Measurements from ENCODE around the gene PTPRM.

The PTPRM gene

DNA sequence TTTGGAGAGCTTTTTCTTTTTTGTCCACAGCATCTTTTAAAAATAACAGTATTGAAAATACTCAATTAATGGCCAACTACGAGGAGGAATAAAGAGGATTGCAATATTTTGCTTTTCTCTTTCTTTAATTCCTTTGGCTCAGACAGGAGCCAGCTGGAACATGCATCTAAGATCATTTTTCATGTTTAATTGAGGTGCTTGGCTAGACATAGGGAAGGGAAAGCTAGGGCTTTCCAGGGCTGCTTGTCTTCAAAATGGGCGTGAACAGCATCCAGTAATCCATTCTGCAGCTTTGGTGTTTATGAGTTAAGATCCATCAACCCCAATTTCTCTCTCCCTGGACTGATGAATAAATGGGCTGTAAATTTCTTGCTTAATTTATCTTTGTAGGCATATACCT, 323.0 kb downstream of the PTPRM start:
- no peaks in the 10 kb centered on the region for H3K9me3 ChIP-seq (ENCODE audit: control insufficient read depth, low read length)
- no peak overlapping the region for H3K27ac ChIP-seq (ENCODE audit: low read depth, low read length, severe bottlenecking)
- no peak overlapping the region for H3K4me3 ChIP-seq (ENCODE audit: extremely low read depth, insufficient read depth, low read length, poor library complexity, severe bottlenecking)
- WGBS, 2 experiments (ENCODE audit: insufficient coverage in 2 of 2) = 80 to 100% methylated on average over 1 of the region's 2 CpGs
- H3K4me1 ChIP-seq (ENCODE audit: control insufficient read depth, insufficient read depth, low read length, poor library complexity, severe bottlenecking) = peaks cover 6% of the 10 kb centered on the region
- H3K36me3 ChIP-seq (ENCODE audit: control insufficient read depth, insufficient read depth, low read length) = no peaks in the 10 kb centered on the region

DNA sequence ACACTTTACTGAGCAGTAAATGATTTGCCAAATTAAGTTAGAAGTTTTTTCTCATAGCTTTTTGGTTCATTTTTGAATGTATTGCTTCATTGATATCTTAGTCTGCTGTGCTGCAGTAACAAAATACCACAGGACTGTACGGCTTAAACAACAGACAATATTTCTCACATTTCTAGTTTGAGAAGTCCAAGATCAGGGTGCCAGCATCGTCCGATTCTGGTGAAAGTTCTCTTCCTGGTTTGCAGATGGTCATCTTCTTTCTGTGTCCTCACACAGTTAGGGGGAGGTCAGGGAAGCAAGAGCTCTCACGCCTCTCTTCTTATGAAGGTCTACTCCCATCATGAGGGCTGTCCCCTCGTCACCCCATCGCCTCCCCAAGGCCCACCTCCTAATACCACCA, 325.4 kb downstream of the PTPRM start:
- H3K9me3 ChIP-seq (ENCODE audit: control insufficient read depth, low read length) = no peaks in the 10 kb centered on the region
- no peaks in the 10 kb centered on the region for H3K36me3 ChIP-seq (ENCODE audit: control insufficient read depth, insufficient read depth, low read length)
- no peak overlapping the region for H3K27ac ChIP-seq (ENCODE audit: low read depth, low read length, severe bottlenecking)
- WGBS, 2 experiments (ENCODE audit: insufficient coverage in 2 of 2) = 93 to 100% methylated on average over 3 of the region's 6 CpGs
- H3K4me3 ChIP-seq (ENCODE audit: extremely low read depth, insufficient read depth, low read length, poor library complexity, severe bottlenecking) = no peak overlapping the region
- no peaks in the 10 kb centered on the region for H3K4me1 ChIP-seq (ENCODE audit: control insufficient read depth, insufficient read depth, low read length, poor library complexity, severe bottlenecking)

DNA sequence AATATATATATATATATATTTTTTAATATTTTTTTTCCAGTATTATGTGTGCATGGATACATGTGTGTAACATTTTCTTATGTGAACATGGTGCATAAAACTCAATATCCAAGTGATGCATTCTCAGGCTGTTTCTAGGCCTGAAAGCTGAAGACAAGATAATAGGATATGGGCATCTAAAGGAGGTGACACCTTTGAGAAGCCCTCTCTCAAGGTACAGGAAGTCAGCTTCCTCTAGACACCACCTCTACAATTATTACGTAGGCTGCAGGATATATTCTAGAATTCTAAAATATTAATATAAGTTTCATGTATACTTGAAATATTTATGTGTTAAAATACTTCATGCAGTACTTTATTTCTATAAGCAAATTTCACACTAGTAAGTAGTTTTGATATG, 327.5 kb downstream of the PTPRM start:
- Histone ChIP-seq H3K4me1 (ENCODE audit: control insufficient read depth, insufficient read depth, low read length, poor library complexity, severe bottlenecking) (peaks cover 4% of the 10 kb centered on the region), H3K9me3 (ENCODE audit: control insufficient read depth, low read length) (no peaks in the 10 kb centered on the region), H3K4me3 (ENCODE audit: extremely low read depth, insufficient read depth, low read length, poor library complexity, severe bottlenecking) (no peak overlapping the region), H3K36me3 (ENCODE audit: control insufficient read depth, insufficient read depth, low read length) (no peaks in the 10 kb centered on the region), H3K27ac (ENCODE audit: low read depth, low read length, severe bottlenecking) (no peak overlapping the region)
- no CpG with 5 or more reads among the region's 1 CpG for WGBS, 2 experiments (ENCODE audit: insufficient coverage in 2 of 2)

DNA sequence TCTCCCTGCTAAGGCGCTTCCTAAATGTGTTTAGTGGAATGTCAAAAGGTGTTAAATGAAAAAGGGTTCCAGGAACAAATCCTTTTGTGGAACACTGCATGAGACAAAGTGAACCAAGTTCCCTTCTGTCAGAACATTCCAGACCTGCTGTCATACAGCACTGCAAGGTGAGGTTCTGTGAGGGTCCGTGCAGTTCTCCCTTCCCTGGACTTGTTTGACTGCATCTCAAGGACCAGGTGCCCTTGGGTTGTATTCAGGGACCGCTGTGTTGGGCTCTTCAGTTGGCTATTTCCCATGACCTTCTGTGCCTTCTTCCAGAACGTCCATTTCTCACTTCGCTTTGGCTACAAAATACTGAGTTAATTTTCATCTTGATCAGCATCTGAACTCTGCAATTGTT, 328.2 kb downstream of the PTPRM start:
- WGBS, 2 experiments (ENCODE audit: insufficient coverage in 2 of 2) = 86 to 87% methylated on average over 4 of the region's 5 CpGs

DNA sequence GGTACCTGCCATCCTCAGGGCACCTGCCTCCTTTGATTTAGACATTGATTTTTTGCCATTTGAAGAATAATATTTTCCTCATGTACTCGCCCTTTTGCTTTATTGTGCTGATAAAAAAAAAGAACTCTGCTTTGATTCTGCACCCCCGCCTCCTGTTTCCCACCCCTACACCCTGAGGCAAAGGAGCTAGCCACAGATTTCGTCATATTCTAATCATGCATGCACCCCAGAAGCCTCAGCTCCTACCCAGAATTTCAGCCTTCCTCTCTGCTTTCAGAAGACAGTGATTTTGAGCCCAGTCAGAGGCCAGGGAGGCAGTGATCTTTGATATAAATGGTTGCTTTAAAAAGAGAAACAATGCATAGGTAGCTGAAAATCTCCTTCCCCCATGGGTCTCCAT, 329.0 kb downstream of the PTPRM start:
- Histone ChIP-seq H3K36me3 (ENCODE audit: control insufficient read depth, insufficient read depth, low read length) (no peaks in the 10 kb centered on the region), H3K4me1 (ENCODE audit: control insufficient read depth, insufficient read depth, low read length, poor library complexity, severe bottlenecking) (peaks cover 4% of the 10 kb centered on the region), H3K27ac (ENCODE audit: low read depth, low read length, severe bottlenecking) (no peak overlapping the region), H3K4me3 (ENCODE audit: extremely low read depth, insufficient read depth, low read length, poor library complexity, severe bottlenecking) (no peak overlapping the region), H3K9me3 (ENCODE audit: control insufficient read depth, low read length) (no peaks in the 10 kb centered on the region)
- whole genome bisulfite sequencing, 2 experiments (ENCODE audit: insufficient coverage in 2 of 2) = 89% methylated on average over 3 of the region's 3 CpGs; no CpG with 5 or more reads in 1 of the 2 experiments

More for the DNA sequence above, 328.2 kb downstream of the PTPRM start:
- H3K4me1 ChIP-seq (ENCODE audit: control insufficient read depth, insufficient read depth, low read length, poor library complexity, severe bottlenecking) = peaks cover 4% of the 10 kb centered on the region
- no peaks in the 10 kb centered on the region for H3K36me3 ChIP-seq (ENCODE audit: control insufficient read depth, insufficient read depth, low read length)
- H3K4me3 ChIP-seq (ENCODE audit: extremely low read depth, insufficient read depth, low read length, poor library complexity, severe bottlenecking) = no peak overlapping the region
- H3K27ac ChIP-seq (ENCODE audit: low read depth, low read length, severe bottlenecking) = no peak overlapping the region
- H3K9me3 ChIP-seq (ENCODE audit: control insufficient read depth, low read length) = no peaks in the 10 kb centered on the region

DNA sequence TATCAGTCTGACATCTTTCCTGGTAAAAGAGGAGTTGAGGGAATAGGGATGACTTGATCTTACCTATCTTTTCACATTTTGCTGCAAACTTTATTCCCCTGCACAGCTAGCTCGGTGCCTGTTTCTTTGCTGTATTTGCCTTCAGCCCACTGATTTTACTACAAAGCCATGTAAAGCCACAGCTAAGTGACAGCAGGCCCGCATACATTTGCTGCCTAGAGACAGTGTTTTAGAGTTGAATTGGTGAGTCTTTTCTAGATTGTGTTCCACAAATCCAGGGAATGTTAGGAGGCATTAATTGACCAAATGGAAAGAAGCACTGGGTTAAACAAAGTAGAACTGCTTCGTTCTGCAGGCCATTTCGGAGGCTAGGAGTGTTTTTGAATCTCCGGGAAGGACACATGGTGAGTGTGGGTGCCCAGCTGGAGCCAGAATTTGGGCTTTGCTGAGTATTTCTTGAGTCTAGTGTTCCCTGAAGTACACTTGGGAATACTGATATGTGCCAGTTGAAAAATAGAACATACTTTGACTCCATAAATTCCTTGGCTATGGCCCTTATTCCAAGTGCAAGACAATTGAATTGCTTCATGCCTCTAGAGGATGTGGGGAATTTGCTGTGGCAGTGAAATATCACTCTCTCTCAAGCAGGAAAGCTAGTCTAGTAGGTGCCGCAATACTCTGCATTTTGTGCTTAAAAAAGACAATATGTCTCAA, 329.8 kb downstream of the PTPRM start:
- H3K36me3 ChIP-seq (ENCODE audit: control insufficient read depth, insufficient read depth, low read length) = no peaks in the 10 kb centered on the region
- 86 to 97% methylated on average over 5 of the region's 6 CpGs for WGBS, 2 experiments (ENCODE audit: insufficient coverage in 2 of 2)
- no peak overlapping the region for H3K4me3 ChIP-seq (ENCODE audit: extremely low read depth, insufficient read depth, low read length, poor library complexity, severe bottlenecking)
- H3K4me1 ChIP-seq (ENCODE audit: control insufficient read depth, insufficient read depth, low read length, poor library complexity, severe bottlenecking) = peaks cover 4% of the 10 kb centered on the region
- H3K9me3 ChIP-seq (ENCODE audit: control insufficient read depth, low read length) = no peaks in the 10 kb centered on the region
- no peak overlapping the region for H3K27ac ChIP-seq (ENCODE audit: low read depth, low read length, severe bottlenecking)

DNA sequence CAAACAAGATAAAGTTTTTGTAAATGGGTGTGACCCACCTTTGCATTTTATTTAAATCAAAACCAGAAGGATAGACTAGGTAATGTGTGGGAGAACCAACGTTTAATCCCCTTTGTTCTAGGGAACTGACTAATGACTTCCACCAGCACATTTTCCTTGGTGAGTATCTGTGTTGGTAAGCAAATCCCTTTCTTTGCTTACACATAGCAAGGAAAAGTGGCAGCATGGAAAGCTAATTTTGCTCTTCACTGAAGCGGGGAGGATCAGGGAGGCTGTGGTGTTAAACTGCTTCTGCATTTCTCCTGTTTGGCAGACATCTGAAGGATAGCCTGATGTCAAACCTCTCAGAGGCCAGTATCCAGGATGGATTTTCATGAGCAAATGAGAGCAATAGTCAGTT, 331.1 kb downstream of the PTPRM start:
- Histone ChIP-seq H3K4me1 (ENCODE audit: control insufficient read depth, insufficient read depth, low read length, poor library complexity, severe bottlenecking) (peaks cover 8% of the 10 kb centered on the region), H3K9me3 (ENCODE audit: control insufficient read depth, low read length) (no peaks in the 10 kb centered on the region), H3K36me3 (ENCODE audit: control insufficient read depth, insufficient read depth, low read length) (no peaks in the 10 kb centered on the region), H3K27ac (ENCODE audit: low read depth, low read length, severe bottlenecking) (no peak overlapping the region), H3K4me3 (ENCODE audit: extremely low read depth, insufficient read depth, low read length, poor library complexity, severe bottlenecking) (no peak overlapping the region)
- WGBS, 2 experiments (ENCODE audit: insufficient coverage in 2 of 2) = 100% methylated on average over 1 of the region's 2 CpGs; no CpG with 5 or more reads in 1 of the 2 experiments

DNA sequence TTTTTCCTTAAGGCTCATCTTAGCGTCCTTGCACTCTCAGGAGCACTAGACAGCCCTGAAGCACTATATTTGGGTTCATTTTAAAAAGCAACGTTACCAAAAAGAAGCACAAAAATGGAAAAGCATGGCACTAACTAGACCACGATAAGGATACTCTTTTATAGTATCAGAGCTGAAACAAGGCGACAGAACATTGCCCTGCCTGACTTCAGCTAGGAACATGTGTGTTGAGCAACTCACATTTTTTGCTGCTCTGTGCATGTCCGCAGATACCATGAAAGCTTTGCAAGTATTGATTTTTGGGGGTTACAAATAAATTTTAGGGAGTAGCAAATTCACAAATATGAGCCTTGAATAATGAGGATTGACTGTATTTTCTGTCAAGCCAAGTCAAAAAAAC, 332.0 kb downstream of the PTPRM start:
- Histone ChIP-seq H3K9me3 (ENCODE audit: control insufficient read depth, low read length) (no peaks in the 10 kb centered on the region), H3K27ac (ENCODE audit: low read depth, low read length, severe bottlenecking) (no peak overlapping the region), H3K36me3 (ENCODE audit: control insufficient read depth, insufficient read depth, low read length) (no peaks in the 10 kb centered on the region), H3K4me3 (ENCODE audit: extremely low read depth, insufficient read depth, low read length, poor library complexity, severe bottlenecking) (no peak overlapping the region), H3K4me1 (ENCODE audit: control insufficient read depth, insufficient read depth, low read length, poor library complexity, severe bottlenecking) (peaks cover 8% of the 10 kb centered on the region)
- WGBS, 2 experiments (ENCODE audit: insufficient coverage in 2 of 2) = 95 to 97% methylated on average over 5 of the region's 5 CpGs

DNA sequence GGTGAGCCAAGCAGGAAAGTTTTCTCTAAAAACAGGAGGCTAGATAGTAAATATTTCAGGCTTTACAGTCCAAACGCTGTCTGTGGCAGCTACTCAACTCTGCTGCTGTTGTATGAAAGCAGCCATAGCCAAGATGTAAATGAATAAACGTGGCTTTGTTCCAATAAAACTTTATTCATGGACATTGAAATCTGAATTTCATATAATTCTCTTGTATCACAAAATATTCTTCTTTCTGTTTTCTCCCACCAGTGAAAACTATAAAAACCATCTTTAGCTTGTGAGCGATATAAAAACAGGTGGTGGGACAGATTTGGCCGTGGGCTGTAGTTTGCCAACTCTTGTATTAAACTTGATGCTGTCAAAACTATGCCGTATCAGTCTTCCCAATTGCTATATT, 333.0 kb downstream of the PTPRM start:
- H3K36me3 ChIP-seq (ENCODE audit: control insufficient read depth, insufficient read depth, low read length) = no peaks in the 10 kb centered on the region
- WGBS, 2 experiments (ENCODE audit: insufficient coverage in 2 of 2) = 88 to 91% methylated on average over 1 to 5 of the region's 5 CpGs
- H3K9me3 ChIP-seq (ENCODE audit: control insufficient read depth, low read length) = no peaks in the 10 kb centered on the region
- H3K4me1 ChIP-seq (ENCODE audit: control insufficient read depth, insufficient read depth, low read length, poor library complexity, severe bottlenecking) = peaks cover 8% of the 10 kb centered on the region
- H3K27ac ChIP-seq (ENCODE audit: low read depth, low read length, severe bottlenecking) = no peak overlapping the region
- H3K4me3 ChIP-seq (ENCODE audit: extremely low read depth, insufficient read depth, low read length, poor library complexity, severe bottlenecking) = no peak overlapping the region

DNA sequence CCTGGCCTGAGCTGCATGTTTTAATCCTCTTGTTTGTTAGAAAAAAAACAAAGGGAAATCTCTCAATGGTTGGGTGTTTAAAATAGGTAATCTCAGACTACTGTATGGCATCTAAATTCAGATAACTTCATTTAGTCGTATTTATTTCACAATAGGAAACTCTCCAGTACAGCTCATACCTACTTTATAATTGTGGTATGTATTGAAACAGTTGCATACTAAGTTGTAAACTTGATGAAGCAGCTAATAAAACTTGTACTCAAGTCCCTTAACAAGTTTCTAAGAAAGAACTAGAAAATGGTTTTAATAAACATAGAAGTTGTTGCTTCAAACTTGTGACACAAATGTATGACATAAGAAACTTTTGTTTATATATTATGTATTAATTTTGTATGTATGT, 334.5 kb downstream of the PTPRM start:
- no CpG with 5 or more reads among the region's 1 CpG for WGBS, 2 experiments (ENCODE audit: insufficient coverage in 2 of 2)
- H3K4me1 ChIP-seq (ENCODE audit: control insufficient read depth, insufficient read depth, low read length, poor library complexity, severe bottlenecking) = peaks cover 8% of the 10 kb centered on the region
- H3K4me3 ChIP-seq (ENCODE audit: extremely low read depth, insufficient read depth, low read length, poor library complexity, severe bottlenecking) = no peak overlapping the region
- no peak overlapping the region for H3K27ac ChIP-seq (ENCODE audit: low read depth, low read length, severe bottlenecking)
- no peaks in the 10 kb centered on the region for H3K9me3 ChIP-seq (ENCODE audit: control insufficient read depth, low read length)
- H3K36me3 ChIP-seq (ENCODE audit: control insufficient read depth, insufficient read depth, low read length) = no peaks in the 10 kb centered on the region

DNA sequence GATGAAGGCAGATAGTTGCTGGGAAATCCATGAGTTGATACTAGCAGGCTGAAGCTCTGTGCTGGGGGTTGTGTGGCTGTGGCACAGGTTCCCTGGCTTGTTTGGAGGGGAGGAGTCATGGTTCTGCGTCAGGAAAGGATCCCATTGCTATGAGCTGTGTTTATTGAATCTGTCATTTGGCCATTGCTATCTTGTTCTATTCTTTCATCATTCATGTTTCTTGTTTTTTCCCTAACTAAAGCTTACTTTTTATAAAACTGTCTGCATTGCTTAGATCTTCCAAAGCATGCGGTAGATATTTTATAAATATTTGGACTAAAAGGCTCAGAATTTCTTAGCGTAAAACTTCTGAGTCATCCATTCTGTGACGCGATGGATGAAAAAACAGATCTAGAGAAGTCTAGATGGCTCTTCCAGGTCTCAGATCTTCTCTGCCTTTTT, 335.3 kb downstream of the PTPRM start:
- Histone ChIP-seq H3K36me3 (ENCODE audit: control insufficient read depth, insufficient read depth, low read length) (no peaks in the 10 kb centered on the region), H3K27ac (ENCODE audit: low read depth, low read length, severe bottlenecking) (no peak overlapping the region), H3K9me3 (ENCODE audit: control insufficient read depth, low read length) (no peaks in the 10 kb centered on the region), H3K4me3 (ENCODE audit: extremely low read depth, insufficient read depth, low read length, poor library complexity, severe bottlenecking) (no peak overlapping the region), H3K4me1 (ENCODE audit: control insufficient read depth, insufficient read depth, low read length, poor library complexity, severe bottlenecking) (peaks cover 8% of the 10 kb centered on the region)
- 100% methylated on average over 1 to 3 of the region's 5 CpGs for WGBS, 2 experiments (ENCODE audit: insufficient coverage in 2 of 2)

Measured in mesodermal cell (in vitro differentiated cells).